ENCODE data around the gene CSTF3. TPM values are rescaled to one million over a fixed set of nuclear protein-coding genes. Genes with fewer than 3 reads are reported as not detected.
A peak's percentile ranks its signal among the peaks of the same experiment; 100 is the strongest.

CSTF3 gene
- polyA plus RNA-seq, 4 donors, result 12.4 to 42.3 (median 19.4) TPM

DNA sequence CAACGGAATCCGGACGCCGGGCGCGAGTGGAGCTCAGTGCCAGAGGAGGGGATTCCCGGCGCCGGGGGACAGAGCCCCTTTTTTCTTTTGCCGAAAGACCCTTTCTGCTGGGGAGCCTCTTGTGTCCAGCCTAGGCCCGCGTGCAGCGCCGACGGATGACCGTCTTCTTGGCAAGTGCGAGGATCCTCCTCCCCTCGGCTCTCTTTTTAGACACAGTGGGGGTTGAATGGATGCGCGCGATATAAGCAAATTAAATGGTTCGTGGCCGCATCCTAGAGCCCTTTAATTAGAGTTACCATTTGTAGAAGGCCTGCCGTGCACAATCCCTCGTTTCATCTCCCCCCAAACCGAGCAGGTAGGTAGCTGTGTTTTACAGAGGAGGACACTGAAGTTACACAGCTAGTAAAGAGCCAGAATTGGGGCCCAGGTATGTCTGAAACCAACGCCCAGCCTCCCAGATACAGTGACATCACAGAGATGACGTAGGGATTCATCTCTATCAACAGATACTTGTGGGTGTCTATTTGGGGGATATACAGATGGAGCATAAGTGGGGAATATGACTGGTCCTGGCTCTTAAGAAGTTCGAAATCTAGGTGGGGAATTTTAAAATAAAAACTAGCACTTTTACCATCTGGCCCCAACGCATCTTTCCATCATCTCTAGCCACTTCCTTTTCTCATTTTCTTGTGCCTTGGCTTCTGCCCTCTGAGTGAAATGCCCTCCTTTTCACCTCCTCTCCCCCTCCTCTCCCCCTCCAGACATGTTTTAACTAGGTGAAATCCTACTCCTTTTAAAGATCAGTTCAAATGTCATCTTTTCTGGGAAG is 121.0 kb downstream of the CSTF3 start:
- DNase-seq (peak in 1 of 2 donors; percentile 32), FAIRE-seq (no peak)
- Histone ChIP-seq H3K27ac (ENCODE audit: low read depth in 1 of 3, low read length in 2 of 3) (peak overlapping the region; percentile 95 to 99 (median 96)), H3K9me3 (ENCODE audit: control insufficient read depth in 2 of 2, insufficient read depth in 1 of 2, low read depth in 1 of 2, low read length in 1 of 2) (peaks cover 0 to under 1% of the 10 kb centered on the region in 2 donors), H3K36me3 (ENCODE audit: control insufficient read depth in 3 of 3, insufficient read depth in 2 of 3, low read depth in 1 of 3, low read length in 3 of 3) (peaks cover 0 to 5% (median 4%) of the 10 kb centered on the region in 3 donors), H3K4me1 (ENCODE audit: control insufficient read depth in 3 of 3, insufficient read depth in 2 of 3, low read depth in 1 of 3, low read length in 2 of 3) (peaks cover 4 to 15% (median 6%) of the 10 kb centered on the region in 3 donors), H3K27me3 (ENCODE audit: control insufficient read depth in 3 of 3, insufficient read depth in 3 of 3, low read length in 3 of 3) (no peaks in the 10 kb centered on the region), H3K4me3 (ENCODE audit: low read depth in 1 of 3, low read length in 3 of 3) (peak overlapping the region; percentile 72 to 98 (median 89))
- WGBS, 3 donors, result 6% methylated on average over 30 of the region's 30 CpGs

DNA sequence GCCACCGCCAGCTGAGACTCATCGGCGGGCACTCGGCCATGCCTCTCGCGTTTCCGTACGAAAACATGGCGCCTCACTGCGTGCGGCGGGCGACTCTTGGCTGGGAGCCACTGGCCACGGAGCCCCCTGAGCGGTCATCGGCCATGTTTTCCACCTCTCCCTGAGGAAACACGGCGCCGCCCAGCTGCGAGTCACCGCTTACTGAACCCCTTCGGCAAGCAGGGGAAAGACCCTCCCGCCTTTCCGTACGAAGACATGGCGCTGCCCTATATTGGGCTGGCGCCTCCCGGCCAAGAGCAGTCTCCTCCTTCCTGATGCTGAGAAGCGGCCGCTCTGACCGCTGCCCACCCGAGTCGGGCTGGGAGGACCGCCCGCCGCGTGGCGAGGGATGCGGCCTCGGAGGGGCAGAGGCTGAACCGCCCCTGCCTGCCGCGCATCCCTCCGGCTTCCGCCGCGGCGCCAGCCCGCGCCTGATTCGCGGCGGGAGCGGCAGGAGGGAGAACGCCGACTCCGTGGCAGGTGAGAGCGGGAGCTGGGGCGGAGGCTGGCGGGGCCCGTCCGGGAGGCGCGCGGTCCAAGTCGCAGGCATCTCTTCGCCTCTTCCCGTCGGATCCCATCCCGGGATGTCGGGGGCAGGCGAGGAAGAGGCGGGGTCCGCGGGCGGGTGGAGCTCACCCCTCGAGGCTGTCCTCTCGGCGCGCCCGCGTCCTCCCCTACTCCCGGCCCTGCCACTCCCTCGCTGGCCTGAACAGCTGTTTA is 121.8 kb downstream of the CSTF3 start, which contains the start of gene TCP11L1:
TSS of gene TCP11L1 (plus strand) at position 299 of the 759 bp plus-strand sequence. CDS start 4,202 bp downstream, outside the sequence.
- Histone ChIP-seq H3K4me1 (ENCODE audit: control insufficient read depth in 3 of 3, insufficient read depth in 2 of 3, low read depth in 1 of 3, low read length in 2 of 3) (peaks cover 4 to 19% (median 5%) of the 10 kb centered on the region in 3 donors), H3K9me3 (ENCODE audit: control insufficient read depth in 2 of 2, insufficient read depth in 1 of 2, low read depth in 1 of 2, low read length in 1 of 2) (no peaks in the 10 kb centered on the region), H3K27ac (ENCODE audit: low read depth in 1 of 3, low read length in 2 of 3) (peak within 1 kb of the TSS; percentile 95 to 99 (median 96)), H3K27me3 (ENCODE audit: control insufficient read depth in 3 of 3, insufficient read depth in 3 of 3, low read length in 3 of 3) (no peaks in the 10 kb centered on the region), H3K36me3 (ENCODE audit: control insufficient read depth in 3 of 3, insufficient read depth in 2 of 3, low read depth in 1 of 3, low read length in 3 of 3) (peaks cover 0 to 4% (median 0%) of the 10 kb centered on the region in 3 donors), H3K4me3 (ENCODE audit: low read depth in 1 of 3, low read length in 3 of 3) (peak within 1 kb of the TSS; percentile 72 to 98 (median 89))
- 0% methylated on average over 64 to 84 of the region's 84 CpGs for WGBS, 3 donors
- FAIRE-seq, result no peak
- DNase-seq, result peak; percentile 79 to 96

DNA sequence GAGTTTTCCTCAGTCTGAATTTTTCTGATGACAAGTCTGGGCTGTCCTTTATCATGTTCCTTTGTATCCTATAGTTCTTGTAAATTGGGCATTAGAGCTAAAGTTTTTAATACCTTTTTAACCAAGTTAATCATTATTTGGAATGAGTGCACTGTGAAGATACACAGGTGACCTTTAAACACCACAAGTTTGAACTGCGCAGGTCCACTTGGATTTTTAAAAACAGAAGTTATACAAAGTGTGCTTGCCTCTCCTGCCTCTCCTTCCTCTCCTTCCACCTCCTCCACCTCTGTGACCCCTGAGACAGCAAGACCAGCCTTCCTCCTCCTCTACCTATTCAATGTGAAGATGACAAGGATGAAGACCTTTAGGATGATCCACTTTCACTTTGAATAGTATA is 126.3 kb downstream of the CSTF3 start:
- Histone ChIP-seq H3K36me3 (ENCODE audit: control insufficient read depth in 3 of 3, insufficient read depth in 2 of 3, low read depth in 1 of 3, low read length in 3 of 3) (peaks cover 2 to 6% (median 3%) of the 10 kb centered on the region in 3 donors), H3K9me3 (ENCODE audit: control insufficient read depth in 2 of 2, insufficient read depth in 1 of 2, low read depth in 1 of 2, low read length in 1 of 2) (no peaks in the 10 kb centered on the region), H3K27ac (ENCODE audit: low read depth in 1 of 3, low read length in 2 of 3) (peak overlapping the region in 1 of 3 donors; percentile 71), H3K4me3 (ENCODE audit: low read depth in 1 of 3, low read length in 3 of 3) (peak overlapping the region in 1 of 3 donors; percentile 26), H3K4me1 (ENCODE audit: control insufficient read depth in 3 of 3, insufficient read depth in 2 of 3, low read depth in 1 of 3, low read length in 2 of 3) (peaks cover 0 to 9% (median 2%) of the 10 kb centered on the region in 3 donors), H3K27me3 (ENCODE audit: control insufficient read depth in 3 of 3, insufficient read depth in 3 of 3, low read length in 3 of 3) (no peaks in the 10 kb centered on the region)
- FAIRE-seq (no peak), DNase-seq (peak; percentile 51 to 62)
- 19 to 60% (median 38%) methylated on average over 1 of the region's 1 CpG for WGBS, 3 donors

Other genes starting within 250 kb of the CSTF3 start
- gene DEPDC7, start 145.6 kb downstream of the CSTF3 start, polyA plus RNA-seq, result 10 to 100 TPM; 11.4 to 83.9 (median 40.5) TPM
- 10 to 100 TPM in 2 of 4 donors, 1 to 10 TPM in 2; 5.4 to 13.9 (median 10.5) TPM for gene TCP11L1, start 121.9 kb downstream of the CSTF3 start, polyA plus RNA-seq
- gene HIPK3, start 95.9 kb upstream of the CSTF3 start, polyA plus RNA-seq, result 10 to 100 TPM in 3 of 4 donors, 1 to 10 TPM in 1; 9.5 to 40.7 (median 20.0) TPM
- gene KIAA1549L, start 214.6 kb upstream of the CSTF3 start, polyA plus RNA-seq, result under 1 TPM in 3 of 4 donors, not detected in 1; under 0.01 to 0.34 (median 0.19) TPM

Data from small intestine (tissue), 7 donors.